Transverse colon (tissue), 4 donors: ENCODE results near the gene ING4. TPM values are rescaled to one million over a fixed set of nuclear protein-coding genes. Genes with fewer than 3 reads are reported as not detected.

ENCODE experiments used
- DNase-seq: peaks from one replicate; pipeline ENCODE4 v3.0.0-alpha.2; 2019
- H3K27ac ChIP-seq, 4 donors: fragments of 200-600 bp; sonication (generic); 2 replicates each; pipeline ENCODE4 v1.5.1; 2016 to 2018; ENCODE audit warnings: inconsistent platforms in 4 of 4
- H3K27me3 ChIP-seq: fragments of 200-600 bp; sonication (generic); 2 replicates; pipeline ENCODE4 v1.5.1; 2017; ENCODE audit warnings: inconsistent platforms
- H3K36me3 ChIP-seq, 4 donors: fragments of 200-600 bp; sonication (generic); 2 replicates each; pipeline ENCODE4 v1.5.1; 2017 to 2019; ENCODE audit warnings: inconsistent platforms in 4 of 4
- H3K4me1 ChIP-seq, 4 donors: fragments of 200-600 bp; sonication (generic); 2 replicates each; pipeline ENCODE4 v1.5.1; 2017 to 2020; ENCODE audit warnings: inconsistent platforms in 4 of 4
- H3K4me3 ChIP-seq, 4 donors: fragments of 200-600 bp; sonication (generic); 1 replicate in 1 of 4; 2 replicates in 3 of 4; pipeline versions ENCODE4 v1.5.1 to v1.6.1; 2017 to 2019; ENCODE audit warnings: inconsistent platforms in 4 of 4
- H3K9me3 ChIP-seq, 2 donors: fragments of 200-600 bp; sonication (generic); 2 replicates each; pipeline ENCODE4 v1.5.1; 2017 to 2019; ENCODE audit warnings: inconsistent platforms in 2 of 2
- EP300 ChIP-seq: sonication (generic); formaldehyde crosslinking; IDR thresholded peaks from one replicate; pipeline ENCODE4 v1.6.1; 2017; ENCODE audit warnings: antibody characterized with exemption, low read depth
- POLR2A ChIP-seq: fragments of 450-650 bp; IDR thresholded peaks from one replicate; pipeline ENCODE4 v1.6.1; 2016; ENCODE audit warnings: antibody characterized with exemption, mild to moderate bottlenecking, moderate library complexity
- POLR2AphosphoS5 ChIP-seq, 3 donors: sonication (generic); formaldehyde crosslinking; IDR thresholded peaks; one replicate each; pipeline ENCODE4 v1.6.1; 2016; ENCODE audit warnings: antibody characterized with exemption in 3 of 3
- WGBS, 2 donors: methylation state at CpG; one replicate each; pipeline ENCODE4 v1.1.5; 2018; ENCODE audit warnings: low coverage in 1 of 2; 5-methylcytosine and 5-hydroxymethylcytosine counted together
- in situ Hi-C, 4 donors: fragments of 200-750 bp; cut with MboI; loops; one replicate each; pipeline versions ENCODE4 v1.15.0 to v1.15.1; 2017; ENCODE audit warnings: low sequenced_read_pairs in 3 of 4, low pct_ligation_motif_present in 1 of 4, low pct_unique_long_range_greater_than_20kb in 1 of 4
- intact Hi-C: fragments of 100-400 bp; cut with DNase I; formaldehyde crosslinking; loops from one replicate; pipeline ENCODE4 v1.15.1; 2023; ENCODE audit warnings: low total_unique reads
- total RNA-seq, 4 donors: library from RNA; depleted of rRNA; stranded (reverse); fragments of >200 nt; gene quantifications; one replicate each; pipeline ENCODE4 v1.1.0, GENCODE V29; 2016
- TF ChIP-seq, protein P1 (sequence below), 5 experiments: fragments of 200-600 bp in 3 of 5; fragments of 450-650 bp in 2 of 5; sonication (generic) in 3 of 5; IDR thresholded peaks; 1 replicate in 2 of 5; 2 replicates in 3 of 5; pipeline ENCODE4 v1.5.1; 2016 to 2017; ENCODE audit warnings: antibody characterized with exemption in 5 of 5, inconsistent platforms in 3 of 5, mild to moderate bottlenecking in 2 of 5, moderate library complexity in 1 of 5

Gene ING4
- total RNA-seq, 4 donors from 2014 or later: 41.8 to 165 (median 56.6) TPM

DNA sequence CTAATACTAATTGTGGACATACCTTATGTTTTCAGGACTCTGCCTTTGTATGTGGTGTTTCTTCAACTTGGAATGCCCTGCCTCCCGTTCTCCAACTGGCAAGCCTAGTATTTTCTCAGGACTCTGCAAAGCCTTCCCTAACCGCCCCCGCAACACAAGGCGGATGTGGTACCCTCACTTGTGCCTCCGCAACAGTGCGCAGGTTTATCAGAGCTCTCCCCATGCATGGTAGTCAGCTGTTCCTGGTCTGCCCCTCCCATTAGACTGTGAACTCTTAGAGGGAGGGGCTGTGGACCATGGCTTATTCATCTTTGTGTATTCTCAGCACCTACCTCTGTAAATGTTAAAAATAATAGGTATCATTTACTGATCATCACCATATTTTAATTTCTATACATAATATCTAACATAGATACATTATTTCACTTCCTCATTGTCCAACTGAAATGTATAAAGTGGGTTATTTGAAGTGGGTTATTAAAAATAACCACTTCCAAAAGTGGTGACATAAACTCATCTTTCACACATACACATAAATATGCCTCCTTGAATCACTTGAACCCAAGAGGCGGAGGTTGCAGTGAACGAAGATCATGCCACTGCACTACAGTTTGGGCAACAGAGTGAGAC, 36.1 kb downstream of the ING4 start:
- intact Hi-C loops (no loop called here), in situ Hi-C loops (no loop called here)
- Histone ChIP-seq H3K4me3 (no peak overlapping the region), H3K4me1 (peaks cover 0 to 10% (median 7%) of the 10 kb centered on the region in 4 donors), H3K9me3 (no peaks in the 10 kb centered on the region), H3K27me3 (no peaks in the 10 kb centered on the region), H3K36me3 (no peaks in the 10 kb centered on the region), H3K27ac (no peak overlapping the region)
- TF ChIP-seq, protein P1, sequence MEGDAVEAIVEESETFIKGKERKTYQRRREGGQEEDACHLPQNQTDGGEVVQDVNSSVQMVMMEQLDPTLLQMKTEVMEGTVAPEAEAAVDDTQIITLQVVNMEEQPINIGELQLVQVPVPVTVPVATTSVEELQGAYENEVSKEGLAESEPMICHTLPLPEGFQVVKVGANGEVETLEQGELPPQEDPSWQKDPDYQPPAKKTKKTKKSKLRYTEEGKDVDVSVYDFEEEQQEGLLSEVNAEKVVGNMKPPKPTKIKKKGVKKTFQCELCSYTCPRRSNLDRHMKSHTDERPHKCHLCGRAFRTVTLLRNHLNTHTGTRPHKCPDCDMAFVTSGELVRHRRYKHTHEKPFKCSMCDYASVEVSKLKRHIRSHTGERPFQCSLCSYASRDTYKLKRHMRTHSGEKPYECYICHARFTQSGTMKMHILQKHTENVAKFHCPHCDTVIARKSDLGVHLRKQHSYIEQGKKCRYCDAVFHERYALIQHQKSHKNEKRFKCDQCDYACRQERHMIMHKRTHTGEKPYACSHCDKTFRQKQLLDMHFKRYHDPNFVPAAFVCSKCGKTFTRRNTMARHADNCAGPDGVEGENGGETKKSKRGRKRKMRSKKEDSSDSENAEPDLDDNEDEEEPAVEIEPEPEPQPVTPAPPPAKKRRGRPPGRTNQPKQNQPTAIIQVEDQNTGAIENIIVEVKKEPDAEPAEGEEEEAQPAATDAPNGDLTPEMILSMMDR (IDR thresholded peaks at IDR 0.05): no peak
- TF ChIP-seq POLR2A (no peak), POLR2AphosphoS5 (IDR thresholded peaks at IDR 0.05) (no peak), EP300 (no peak)
- 76 to 85% methylated on average over 6 to 8 of the region's 8 CpGs for WGBS, 2 donors
- DNase-seq: no peak

DNA sequence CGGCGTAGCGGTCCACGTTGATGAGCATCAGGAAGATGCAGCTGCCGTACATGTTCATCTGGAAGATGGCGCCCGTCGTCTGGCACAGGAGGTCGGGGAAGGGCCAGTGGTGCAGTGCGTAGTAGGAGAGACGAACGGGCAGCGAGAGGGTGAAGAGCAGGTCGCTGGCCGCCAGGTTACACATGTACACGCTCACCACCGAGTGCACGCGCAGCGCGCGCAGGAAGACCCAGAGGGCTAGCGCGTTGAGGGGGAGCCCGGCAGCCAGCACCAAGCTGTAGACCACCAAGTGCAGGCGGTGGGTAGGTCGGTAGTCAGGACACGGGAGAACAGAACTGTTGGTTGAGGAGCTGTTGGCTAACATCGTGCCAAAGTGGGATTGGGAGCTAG, 42.0 kb downstream of the ING4 start:
- WGBS, 2 donors: 95% methylated on average over 26 of the region's 29 CpGs; no CpG with 5 or more reads in 1 of the 2 donors
- in situ Hi-C loops: no loop called here
- Histone ChIP-seq H3K4me3 (no peak overlapping the region), H3K27ac (no peak overlapping the region), H3K9me3 (no peaks in the 10 kb centered on the region), H3K27me3 (no peaks in the 10 kb centered on the region), H3K4me1 (peaks cover 0 to 4% (median 1%) of the 10 kb centered on the region in 4 donors), H3K36me3 (no peaks in the 10 kb centered on the region)
- intact Hi-C loops: no loop called here
- no peak for DNase-seq
- no peak for TF ChIP-seq EP300
- TF ChIP-seq, protein P1 (IDR thresholded peaks at IDR 0.05): no peak
- no peak for TF ChIP-seq POLR2AphosphoS5 (IDR thresholded peaks at IDR 0.05)
- no peak for TF ChIP-seq POLR2A

DNA sequence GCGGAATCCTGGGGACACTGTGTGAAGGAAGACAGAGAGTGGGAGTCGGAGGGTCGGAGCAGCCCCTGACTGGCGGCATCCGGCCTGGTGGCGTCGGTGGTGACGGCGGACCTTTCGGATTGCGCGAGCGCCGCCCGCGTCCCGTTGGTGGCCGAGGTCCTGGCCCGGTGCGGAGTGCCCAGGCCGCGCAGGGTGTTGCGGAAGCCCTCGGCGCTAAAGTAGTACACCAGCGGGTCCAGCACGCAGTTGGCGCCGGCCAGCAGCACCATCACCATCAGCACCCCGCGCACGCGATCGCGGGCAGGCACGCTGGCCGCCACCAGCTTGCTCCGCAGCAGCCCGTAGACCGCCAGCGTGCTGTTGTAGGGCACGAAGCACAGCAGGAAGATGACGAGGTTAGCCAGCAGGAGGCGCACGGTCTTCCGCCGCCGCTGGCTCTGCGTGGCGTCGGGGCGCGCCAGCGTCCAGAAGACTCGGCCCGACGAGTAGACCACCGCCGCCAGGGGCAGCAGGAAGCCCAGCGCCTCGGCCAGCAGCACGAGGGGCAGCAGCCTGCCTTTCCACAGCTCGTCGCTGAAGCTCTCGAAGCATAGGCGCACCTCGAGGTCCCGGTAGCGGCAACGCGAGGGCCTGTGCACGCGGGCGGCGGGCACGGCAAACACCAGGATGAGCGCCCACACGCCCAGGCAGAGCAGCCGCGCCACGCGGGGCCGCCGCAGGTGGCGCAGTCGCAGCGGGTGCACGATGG, 42.6 kb downstream of the ING4 start:
- peaks cover 0 to 4% (median 1%) of the 10 kb centered on the region in 4 donors for H3K4me1 ChIP-seq
- H3K4me3 ChIP-seq: no peak overlapping the region
- TF ChIP-seq, protein P1 (IDR thresholded peaks at IDR 0.05): peak; percentile 11 to 38 (median 33)
- TF ChIP-seq EP300: no peak
- TF ChIP-seq POLR2AphosphoS5 (IDR thresholded peaks at IDR 0.05): no peak
- TF ChIP-seq POLR2A: no peak
- 74% methylated on average over 78 of the region's 88 CpGs; no CpG with 5 or more reads in 1 of the 2 donors for WGBS, 2 donors
- H3K27ac ChIP-seq: no peak overlapping the region
- no peaks in the 10 kb centered on the region for H3K27me3 ChIP-seq
- in situ Hi-C loops (no loop called here), intact Hi-C loops (no loop called here)
- H3K9me3 ChIP-seq: no peaks in the 10 kb centered on the region
- no peaks in the 10 kb centered on the region for H3K36me3 ChIP-seq
- no peak for DNase-seq

DNA sequence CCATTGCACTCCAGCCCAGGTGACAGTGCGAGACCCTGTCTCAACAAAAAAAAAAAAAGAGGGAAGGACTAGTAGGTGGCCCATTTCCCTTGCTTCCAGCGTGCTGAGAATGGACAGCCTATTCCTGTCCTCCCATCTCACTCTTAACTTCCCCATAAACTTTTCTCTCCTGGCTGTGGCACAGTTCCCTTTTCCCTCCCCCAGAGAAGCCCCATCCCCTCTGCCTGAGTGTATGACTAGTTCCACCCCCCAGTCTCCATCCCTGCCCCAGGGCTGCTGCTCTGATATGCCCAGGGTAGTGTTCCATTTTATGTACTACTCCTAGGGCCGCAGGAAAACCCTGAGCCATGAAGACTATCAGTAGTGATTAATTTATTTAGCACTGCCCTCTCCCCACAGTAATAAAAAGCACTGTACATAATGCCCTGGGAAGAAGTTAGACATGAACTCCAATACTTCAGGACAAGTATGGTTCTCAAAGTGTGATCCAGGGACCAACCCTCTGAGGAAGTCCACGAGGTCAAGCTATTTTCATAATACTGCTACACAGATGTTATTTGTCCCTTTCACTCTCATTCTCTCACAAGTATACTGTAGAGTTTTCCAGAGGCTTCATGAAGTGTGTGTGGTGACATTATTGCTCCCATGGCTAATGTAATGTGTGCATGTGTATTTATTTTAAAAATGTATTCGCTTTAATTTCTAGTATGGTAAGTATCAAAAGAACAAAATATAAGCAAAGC, 44.3 kb downstream of the ING4 start:
- Histone ChIP-seq H3K27ac (no peak overlapping the region), H3K9me3 (no peaks in the 10 kb centered on the region), H3K27me3 (no peaks in the 10 kb centered on the region), H3K4me3 (no peak overlapping the region), H3K4me1 (peaks cover 8 to 17% (median 10%) of the 10 kb centered on the region in 4 donors), H3K36me3 (no peaks in the 10 kb centered on the region)
- DNase-seq: no peak
- TF ChIP-seq EP300 (no peak), POLR2A (no peak), POLR2AphosphoS5 (IDR thresholded peaks at IDR 0.05) (no peak)
- TF ChIP-seq, protein P1 (IDR thresholded peaks at IDR 0.05): no peak
- in situ Hi-C loops (no loop called here), intact Hi-C loops (loop anchor here (10.0 kb wide), 2 partner anchors 46 to 156 kb away; partner anchors contain the start of genes ING4 and LAG3)
- WGBS, 2 donors: 66 to 72% methylated on average over 5 of the region's 5 CpGs
